Measurements from ENCODE around the gene KLF12.

DNA sequence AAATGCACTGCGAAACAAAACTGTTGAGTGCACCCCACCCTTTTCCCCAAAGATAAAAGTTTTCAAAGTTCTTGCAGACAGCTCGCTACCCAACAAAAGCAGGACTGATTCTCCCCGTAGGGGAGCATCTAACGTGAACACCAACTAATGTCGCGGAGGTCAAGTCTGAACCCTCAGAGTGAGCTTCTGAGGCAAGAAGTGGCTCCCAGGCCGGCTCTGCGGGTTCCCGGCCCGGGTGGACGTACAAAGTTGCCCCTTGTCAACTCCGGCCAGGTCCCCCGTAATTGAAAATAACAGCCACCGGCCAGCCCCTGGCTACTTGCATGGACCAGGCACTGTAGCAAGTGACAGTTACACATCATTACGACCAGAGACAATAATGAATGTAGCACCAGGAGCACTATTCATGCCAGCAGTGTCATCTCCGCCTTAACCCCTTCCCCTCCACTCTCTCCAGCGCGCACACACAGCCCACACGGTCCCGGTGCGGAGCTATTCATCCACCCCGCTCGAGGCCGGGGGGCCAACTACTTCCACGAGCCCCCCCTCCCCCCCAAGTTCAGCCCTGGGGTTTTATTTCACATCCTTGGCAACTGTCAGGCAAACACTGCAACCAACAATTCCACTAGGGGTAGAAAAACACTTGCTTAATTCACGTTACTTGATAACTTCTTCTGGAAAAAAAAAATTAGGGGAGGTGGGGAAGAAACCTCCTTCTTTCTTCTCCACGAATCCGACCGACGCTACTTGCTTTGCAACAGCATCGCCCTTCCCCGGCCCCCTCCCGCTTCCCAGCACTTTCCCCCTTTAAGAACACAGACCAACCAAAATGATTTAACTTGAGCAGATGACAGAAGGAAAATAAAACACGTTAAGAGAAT lies 1.2 kb downstream of the KLF12 start:
- TF ChIP-seq, protein P1, sequence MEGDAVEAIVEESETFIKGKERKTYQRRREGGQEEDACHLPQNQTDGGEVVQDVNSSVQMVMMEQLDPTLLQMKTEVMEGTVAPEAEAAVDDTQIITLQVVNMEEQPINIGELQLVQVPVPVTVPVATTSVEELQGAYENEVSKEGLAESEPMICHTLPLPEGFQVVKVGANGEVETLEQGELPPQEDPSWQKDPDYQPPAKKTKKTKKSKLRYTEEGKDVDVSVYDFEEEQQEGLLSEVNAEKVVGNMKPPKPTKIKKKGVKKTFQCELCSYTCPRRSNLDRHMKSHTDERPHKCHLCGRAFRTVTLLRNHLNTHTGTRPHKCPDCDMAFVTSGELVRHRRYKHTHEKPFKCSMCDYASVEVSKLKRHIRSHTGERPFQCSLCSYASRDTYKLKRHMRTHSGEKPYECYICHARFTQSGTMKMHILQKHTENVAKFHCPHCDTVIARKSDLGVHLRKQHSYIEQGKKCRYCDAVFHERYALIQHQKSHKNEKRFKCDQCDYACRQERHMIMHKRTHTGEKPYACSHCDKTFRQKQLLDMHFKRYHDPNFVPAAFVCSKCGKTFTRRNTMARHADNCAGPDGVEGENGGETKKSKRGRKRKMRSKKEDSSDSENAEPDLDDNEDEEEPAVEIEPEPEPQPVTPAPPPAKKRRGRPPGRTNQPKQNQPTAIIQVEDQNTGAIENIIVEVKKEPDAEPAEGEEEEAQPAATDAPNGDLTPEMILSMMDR (conservative IDR thresholded peaks at IDR 0.05; ENCODE audit: low read length): no peak
- TF ChIP-seq EZH2phosphoT487 (IDR thresholded peaks at IDR 0.05; ENCODE audit: borderline replicate concordance): no peak
